Glutamatergic neuron (in vitro differentiated cells): ENCODE measurements around the gene PPP1R14D. TPM values are rescaled to one million over a fixed set of nuclear protein-coding genes. Genes with fewer than 3 reads are reported as not detected.

Experiments used
- DNase-seq: peaks from one replicate; pipeline ENCODE4 v3.0.0; 2022
- H3K27ac Mint-ChIP-seq: one replicate; pipeline ENCODE4 v1.8.0; 2020; ENCODE audit warnings: mild to moderate bottlenecking, mixed read lengths, inconsistent platforms; ENCODE audit not compliant: unreplicated experiment
- H3K27me3 Mint-ChIP-seq: one replicate; pipeline ENCODE4 v1.8.0; 2020; ENCODE audit warnings: mild to moderate bottlenecking, moderate library complexity, mixed read lengths, inconsistent platforms; ENCODE audit not compliant: unreplicated experiment
- H3K36me3 Mint-ChIP-seq: one replicate; pipeline ENCODE4 v1.8.0; 2020; ENCODE audit warnings: mild to moderate bottlenecking, mixed read lengths, inconsistent platforms; ENCODE audit not compliant: unreplicated experiment
- H3K4me1 Mint-ChIP-seq: one replicate; pipeline ENCODE4 v1.8.0; 2020; ENCODE audit warnings: mild to moderate bottlenecking, low read depth, mixed read lengths, inconsistent platforms; ENCODE audit not compliant: unreplicated experiment
- H3K4me3 Mint-ChIP-seq: one replicate; pipeline ENCODE4 v1.8.0; 2020; ENCODE audit warnings: mild to moderate bottlenecking, mixed read lengths, inconsistent platforms; ENCODE audit not compliant: unreplicated experiment
- H3K9me3 Mint-ChIP-seq: one replicate; pipeline ENCODE4 v1.8.0; 2020; ENCODE audit warnings: mild to moderate bottlenecking, moderate library complexity, mixed read lengths, inconsistent platforms; ENCODE audit not compliant: unreplicated experiment
- CTCF ChIP-seq: fragments of 200-600 bp; sonication (generic); IDR thresholded peaks from one replicate; pipeline ENCODE4 v1.5.0; 2021; ENCODE audit not compliant: partially characterized antibody, unreplicated experiment
- total RNA-seq: library from RNA; stranded (reverse); fragmentation: NEBNext Ultra II Directional; extraction: Animal tissue kit (Norgen Biotek cat#: 25700); gene quantifications from one replicate; pipeline ENCODE4 v1.2.1, GENCODE V29; 2021; ENCODE audit not compliant: unreplicated experiment

Gene PPP1R14D
- total RNA-seq, 1 donor from 2014 or later, result not detected

- TF ChIP-seq CTCF, result no peak
- H3K36me3 Mint-ChIP-seq, result no peaks in the 10 kb centered on the region
- H3K4me1 Mint-ChIP-seq, result peaks cover 11% of the 10 kb centered on the region
Measured at GRCh38 chr15:40806672-40807027, 21.9 kb downstream of the PPP1R14D start.

GRCh38 chr15:40803688-40804087, 24.8 kb downstream of the PPP1R14D start:
- H3K36me3 Mint-ChIP-seq, result no peaks in the 10 kb centered on the region
- peaks cover 11% of the 10 kb centered on the region for H3K4me1 Mint-ChIP-seq
- H3K4me3 Mint-ChIP-seq, result no peak overlapping the region
- H3K9me3 Mint-ChIP-seq, result peaks cover 7% of the 10 kb centered on the region
- no peak overlapping the region for H3K27ac Mint-ChIP-seq
- DNase-seq, result no peak
- H3K27me3 Mint-ChIP-seq, result peaks cover 10% of the 10 kb centered on the region
- TF ChIP-seq CTCF, result no peak

More at GRCh38 chr15:40806672-40807027, 21.9 kb downstream of the PPP1R14D start:
- no peak for DNase-seq
- Mint-ChIP-seq H3K9me3 (peaks cover 7% of the 10 kb centered on the region), H3K4me3 (peak overlapping the region; percentile 94), H3K27ac (peak overlapping the region; percentile 97), H3K27me3 (peaks cover 7% of the 10 kb centered on the region)

- no peak for DNase-seq
- Mint-ChIP-seq H3K36me3 (no peaks in the 10 kb centered on the region), H3K9me3 (peaks cover 6% of the 10 kb centered on the region), H3K4me3 (no peak overlapping the region), H3K4me1 (peaks cover 7% of the 10 kb centered on the region), H3K27ac (no peak overlapping the region), H3K27me3 (peaks cover 10% of the 10 kb centered on the region)
- TF ChIP-seq CTCF, result no peak
Measured at GRCh38 chr15:40803076-40803475, 25.4 kb downstream of the PPP1R14D start.

- H3K36me3 Mint-ChIP-seq, result no peaks in the 10 kb centered on the region
- TF ChIP-seq CTCF, result no peak
- H3K4me1 Mint-ChIP-seq, result no peaks in the 10 kb centered on the region
- peak overlapping the region; percentile 15 for H3K27ac Mint-ChIP-seq
- H3K9me3 Mint-ChIP-seq, result no peaks in the 10 kb centered on the region
- H3K4me3 Mint-ChIP-seq, result no peak overlapping the region
- peaks cover 5% of the 10 kb centered on the region for H3K27me3 Mint-ChIP-seq
- no peak for DNase-seq
Measured at GRCh38 chr15:40799523-40799922, 29.0 kb downstream of the PPP1R14D start.

GRCh38 chr15:40796512-40796911, 32.0 kb downstream of the PPP1R14D start:
- no peak for DNase-seq
- Mint-ChIP-seq H3K27ac (no peak overlapping the region), H3K9me3 (no peaks in the 10 kb centered on the region), H3K4me3 (no peak overlapping the region), H3K4me1 (no peaks in the 10 kb centered on the region), H3K36me3 (no peaks in the 10 kb centered on the region), H3K27me3 (peaks cover 5% of the 10 kb centered on the region)
- no peak for TF ChIP-seq CTCF
